Measurements from ENCODE around the gene SLC22A2. TPM values are rescaled to one million over a fixed set of nuclear protein-coding genes. Genes with fewer than 3 reads are reported as not detected.

SLC22A2 gene
- total and polyA plus RNA-seq, 2 donors (not counting 3 experiments of a cell fraction or from before 2014, with no cell fraction given) = not detected

GRCh38 chr6:160305926-160306713, 47.5 kb upstream of the SLC22A2 start:
- Histone ChIP-seq H3K9me1 (replicated peaks; ENCODE audit: control insufficient read depth, extremely low read depth, insufficient read depth, low read length) (no peaks in the 10 kb centered on the region), H3K9ac (replicated peaks; ENCODE audit: extremely low read depth, insufficient read depth, low read length) (no peak overlapping the region), H3K36me3 (ENCODE audit: control insufficient read depth in 2 of 2, extremely low read depth in 1 of 2, insufficient read depth in 2 of 2, low read length in 2 of 2) (no peaks in the 10 kb centered on the region), H3K4me1 (ENCODE audit: control insufficient read depth, extremely low read depth, insufficient read depth, low read length) (no peaks in the 10 kb centered on the region), H3K27me3 (ENCODE audit: control insufficient read depth in 2 of 2, insufficient read depth in 2 of 2, low read length in 2 of 2) (no peaks in the 10 kb centered on the region), H4K20me1 (replicated peaks; ENCODE audit: control insufficient read depth, extremely low read depth, insufficient read depth, low read length) (no peaks in the 10 kb centered on the region), H3K9me3 (replicated peaks; ENCODE audit: control insufficient read depth, insufficient read depth, low read length) (no peaks in the 10 kb centered on the region), H2AFZ (ENCODE audit: low read depth, low read length) (no peak overlapping the region), H3K79me2 (ENCODE audit: control insufficient read depth, insufficient read depth, low read length) (no peaks in the 10 kb centered on the region), H3K27ac (ENCODE audit: insufficient read depth, low read depth, low read length) (no peak overlapping the region), H3K4me3 (replicated peaks in 1 of 3; ENCODE audit: insufficient read depth in 1 of 3, low read depth in 1 of 3, low read length in 3 of 3) (no peak overlapping the region), H3K4me2 (ENCODE audit: insufficient read depth, low read length) (no peak overlapping the region)
- BruUV-seq (replicated peaks) = no TSS peak
- dilution Hi-C loops (cut with MboI; ENCODE audit: extremely low pct_ligation_motif_present, low sequenced_read_pairs) = no loop called here
- TF ChIP-seq EZH2 (IDR thresholded peaks at IDR 0.05; ENCODE audit: borderline replicate concordance, low read depth, low read length, severe bottlenecking) = no peak
- TF ChIP-seq MAX (IDR thresholded peaks at IDR 0.05; ENCODE audit: insufficient read depth, insufficient read length) = no peak
- TF ChIP-seq FOS (IDR thresholded peaks at IDR 0.05; ENCODE audit: borderline replicate concordance, insufficient read depth, low read length) = no peak
- no peak for TF ChIP-seq MYC (IDR thresholded peaks at IDR 0.05; ENCODE audit: low read depth, low read length)
- no peak for TF ChIP-seq GATA2 (IDR thresholded peaks at IDR 0.05; ENCODE audit: insufficient read depth, insufficient read length, low read depth, low read length)
- TF ChIP-seq POLR2AphosphoS5 (IDR thresholded peaks at IDR 0.05; ENCODE audit: insufficient read depth, low read depth, low read length) = no peak
- TF ChIP-seq JUN (IDR thresholded peaks at IDR 0.05; ENCODE audit: borderline replicate concordance, insufficient read depth, insufficient read length, low read depth) = no peak
- no peak for TF ChIP-seq POLR2A (IDR thresholded peaks at IDR 0.05; ENCODE audit: low read depth, low read length)
- TF ChIP-seq CTCF (IDR thresholded peaks at IDR 0.05; ENCODE audit: extremely low read depth in 1 of 2, insufficient read depth in 1 of 2, low read depth in 1 of 2, low read length in 2 of 2) = no peak
- ChIA-PET CTCF (no interaction called here), POLR2A (no interaction called here)
- no peak for FAIRE-seq
- DNase-seq (ENCODE audit: low read depth, low spot score) = no peak
- intact Hi-C loops (cut with micrococcal nuclease) = no loop called here

Measured in endothelial cell of umbilical vein (primary cell).